ENCODE results near the gene TAC4. TPM values are rescaled to one million over a fixed set of nuclear protein-coding genes. Genes with fewer than 3 reads are reported as not detected.
"Not testable (repeated sequence)": the region's sequence is repeated elsewhere in the genome, so short reads cannot be mapped to it uniquely, and the experiment has no call there.

Gene TAC4
- total and polyA plus RNA-seq, 9 donors: 0.75 to 1.8 (median 1.1) TPM

- peaks cover 40% of the 10 kb centered on the region for H3K36me3 ChIP-seq (ENCODE audit: control insufficient read depth, insufficient read depth, low read length)
- no peaks in the 10 kb centered on the region for H3K27me3 ChIP-seq (ENCODE audit: control insufficient read depth, insufficient read depth, low read length)
- WGBS (ENCODE audit: insufficient coverage): 80% methylated on average over 3 of the region's 7 CpGs
- peaks cover 14% of the 10 kb centered on the region for H3K4me1 ChIP-seq (ENCODE audit: control insufficient read depth, insufficient read depth, low read length)
- no peaks in the 10 kb centered on the region for H3K9me3 ChIP-seq (replicated peaks; ENCODE audit: control insufficient read depth, low read depth, low read length)
- H3K4me3 ChIP-seq (ENCODE audit: low read length): no peak overlapping the region
- DNase-seq: peak; percentile 39
- H3K27ac ChIP-seq (ENCODE audit: low read length): no peak overlapping the region
Observed at GRCh38 chr17:49832840-49833599, 14.8 kb downstream of the TAC4 start.

DNA sequence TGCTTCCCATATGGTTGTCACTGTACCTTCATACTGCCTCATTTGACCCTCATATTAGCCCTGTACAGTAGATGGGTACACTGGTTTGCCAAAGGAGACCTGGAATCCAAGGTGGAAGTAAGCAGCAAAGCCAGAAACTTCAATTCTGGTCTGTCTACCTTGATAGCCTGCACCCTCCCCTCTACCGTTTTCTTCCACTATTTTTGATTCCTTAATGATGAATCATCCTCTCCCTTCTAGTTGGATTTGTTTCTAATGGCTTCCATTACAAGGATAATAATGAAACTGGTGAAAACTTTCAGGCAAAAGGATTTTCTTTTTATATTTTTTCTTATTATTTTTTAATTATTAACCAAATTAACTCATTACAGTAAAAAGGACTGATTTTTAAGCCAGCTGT lies 17.3 kb downstream of the TAC4 start:
- peaks cover 3% of the 10 kb centered on the region for H3K4me1 ChIP-seq (ENCODE audit: control insufficient read depth, insufficient read depth, low read length)
- H3K4me3 ChIP-seq (ENCODE audit: low read length): no peak overlapping the region
- no peak overlapping the region for H3K27ac ChIP-seq (ENCODE audit: low read length)
- no peaks in the 10 kb centered on the region for H3K9me3 ChIP-seq (replicated peaks; ENCODE audit: control insufficient read depth, low read depth, low read length)
- WGBS (ENCODE audit: insufficient coverage): no CpG with 5 or more reads among the region's 1 CpG
- peaks cover 60% of the 10 kb centered on the region for H3K36me3 ChIP-seq (ENCODE audit: control insufficient read depth, insufficient read depth, low read length)
- H3K27me3 ChIP-seq (ENCODE audit: control insufficient read depth, insufficient read depth, low read length): no peaks in the 10 kb centered on the region
- DNase-seq: no peak

DNA sequence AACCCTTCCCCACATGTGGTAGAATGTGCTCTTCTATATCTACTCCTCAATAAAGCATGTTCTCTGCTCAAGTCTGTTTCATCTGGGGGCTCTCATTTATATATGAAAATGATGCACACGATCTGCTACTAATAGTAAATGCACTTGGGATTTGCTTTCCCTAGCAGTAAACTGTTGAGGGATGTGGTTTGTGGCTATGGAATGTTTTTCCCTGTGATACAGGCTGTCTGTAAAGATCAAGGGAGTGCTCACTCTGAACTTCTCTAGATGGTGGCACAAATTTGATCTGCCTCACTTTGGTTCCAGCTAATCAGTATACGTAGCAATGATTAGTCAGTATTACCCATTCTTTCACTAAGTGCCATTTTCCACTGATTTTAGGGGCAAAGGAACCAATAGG lies 18.8 kb downstream of the TAC4 start:
- Histone ChIP-seq H3K4me1 (ENCODE audit: control insufficient read depth, insufficient read depth, low read length) (no peaks in the 10 kb centered on the region), H3K9me3 (replicated peaks; ENCODE audit: control insufficient read depth, low read depth, low read length) (no peaks in the 10 kb centered on the region), H3K4me3 (ENCODE audit: low read length) (no peak overlapping the region), H3K36me3 (ENCODE audit: control insufficient read depth, insufficient read depth, low read length) (peaks cover 57% of the 10 kb centered on the region), H3K27ac (ENCODE audit: low read length) (no peak overlapping the region), H3K27me3 (ENCODE audit: control insufficient read depth, insufficient read depth, low read length) (no peaks in the 10 kb centered on the region)
- DNase-seq: no peak
- no CpG with 5 or more reads among the region's 2 CpGs for WGBS (ENCODE audit: insufficient coverage)

- H3K27me3 ChIP-seq (ENCODE audit: control insufficient read depth, insufficient read depth, low read length); DNase-seq; H3K27ac ChIP-seq (ENCODE audit: low read length); H3K4me1 ChIP-seq (ENCODE audit: control insufficient read depth, insufficient read depth, low read length); H3K9me3 ChIP-seq (replicated peaks; ENCODE audit: control insufficient read depth, low read depth, low read length); H3K4me3 ChIP-seq (ENCODE audit: low read length): not testable (repeated sequence)
- no CpG with 5 or more reads among the region's 2 CpGs for WGBS (ENCODE audit: insufficient coverage)
- peaks cover 58% of the 10 kb centered on the region for H3K36me3 ChIP-seq (ENCODE audit: control insufficient read depth, insufficient read depth, low read length)
Observed at GRCh38 chr17:49828325-49828724, 19.5 kb downstream of the TAC4 start.

DNA sequence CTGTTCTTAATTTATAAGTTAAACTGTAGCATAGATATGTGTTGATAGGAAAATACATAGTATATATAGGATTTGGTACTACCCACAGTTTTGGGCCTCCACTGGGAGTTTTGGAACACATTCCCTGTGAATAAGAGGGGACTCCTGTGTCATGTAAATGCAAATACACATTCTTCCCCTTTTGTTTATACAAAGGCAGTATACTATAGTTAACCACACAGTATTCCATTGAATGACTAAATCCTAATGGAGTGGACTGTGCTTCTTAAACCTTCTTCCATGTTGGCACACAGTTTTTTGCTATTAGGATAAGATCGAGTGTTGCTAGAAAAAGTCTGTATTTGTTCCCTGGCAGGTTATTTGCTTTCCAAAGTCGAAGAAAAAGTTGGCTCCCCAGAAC lies 22.2 kb downstream of the TAC4 start:
- H3K36me3 ChIP-seq (ENCODE audit: control insufficient read depth, insufficient read depth, low read length): peaks cover 74% of the 10 kb centered on the region
- no peaks in the 10 kb centered on the region for H3K27me3 ChIP-seq (ENCODE audit: control insufficient read depth, insufficient read depth, low read length)
- H3K27ac ChIP-seq (ENCODE audit: low read length): no peak overlapping the region
- H3K9me3 ChIP-seq (replicated peaks; ENCODE audit: control insufficient read depth, low read depth, low read length): no peaks in the 10 kb centered on the region
- H3K4me1 ChIP-seq (ENCODE audit: control insufficient read depth, insufficient read depth, low read length): peaks cover 3% of the 10 kb centered on the region
- no peak for DNase-seq
- 80% methylated on average over 2 of the region's 2 CpGs for WGBS (ENCODE audit: insufficient coverage)
- no peak overlapping the region for H3K4me3 ChIP-seq (ENCODE audit: low read length)

GRCh38 chr17:49823614-49824013 lies 24.3 kb downstream of the TAC4 start:
- peaks cover 73% of the 10 kb centered on the region for H3K36me3 ChIP-seq (ENCODE audit: control insufficient read depth, insufficient read depth, low read length)
- H3K4me3 ChIP-seq (ENCODE audit: low read length): no peak overlapping the region
- DNase-seq: no peak
- peaks cover 3% of the 10 kb centered on the region for H3K4me1 ChIP-seq (ENCODE audit: control insufficient read depth, insufficient read depth, low read length)
- no peaks in the 10 kb centered on the region for H3K9me3 ChIP-seq (replicated peaks; ENCODE audit: control insufficient read depth, low read depth, low read length)
- WGBS (ENCODE audit: insufficient coverage): 100% methylated on average over 2 of the region's 2 CpGs
- H3K27ac ChIP-seq (ENCODE audit: low read length): no peak overlapping the region
- no peaks in the 10 kb centered on the region for H3K27me3 ChIP-seq (ENCODE audit: control insufficient read depth, insufficient read depth, low read length)

GRCh38 chr17:49822829-49823228 lies 25.0 kb downstream of the TAC4 start:
- Histone ChIP-seq H3K36me3 (ENCODE audit: control insufficient read depth, insufficient read depth, low read length) (peaks cover 77% of the 10 kb centered on the region), H3K4me1 (ENCODE audit: control insufficient read depth, insufficient read depth, low read length) (peaks cover 3% of the 10 kb centered on the region), H3K27ac (ENCODE audit: low read length) (no peak overlapping the region), H3K9me3 (replicated peaks; ENCODE audit: control insufficient read depth, low read depth, low read length) (no peaks in the 10 kb centered on the region), H3K4me3 (ENCODE audit: low read length) (no peak overlapping the region), H3K27me3 (ENCODE audit: control insufficient read depth, insufficient read depth, low read length) (no peaks in the 10 kb centered on the region)
- DNase-seq: peak; percentile 78
- no CpG with 5 or more reads among the region's 2 CpGs for WGBS (ENCODE audit: insufficient coverage)

DNA sequence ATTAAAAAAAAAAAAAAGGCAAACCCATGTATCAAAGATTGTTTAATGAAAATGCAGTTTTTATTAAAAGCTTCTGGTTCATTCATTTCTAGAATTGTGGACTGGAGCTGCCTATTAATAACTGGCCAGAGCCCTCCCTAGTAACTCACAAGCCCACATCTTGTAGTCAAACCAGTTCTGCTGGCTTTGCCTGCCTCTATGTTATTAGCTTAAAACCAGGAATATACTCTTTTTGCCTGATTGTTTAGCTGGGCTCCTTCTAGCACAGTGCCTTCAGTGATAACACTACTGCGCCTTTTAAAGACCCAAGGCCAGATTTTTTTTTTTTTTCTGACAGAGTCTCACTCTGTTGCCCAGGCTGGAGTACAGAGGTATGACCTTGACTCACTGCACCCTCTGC lies 26.0 kb downstream of the TAC4 start:
- no peak overlapping the region for H3K4me3 ChIP-seq (ENCODE audit: low read length)
- no peak for DNase-seq
- 100% methylated on average over 1 of the region's 1 CpG for WGBS (ENCODE audit: insufficient coverage)
- H3K36me3 ChIP-seq (ENCODE audit: control insufficient read depth, insufficient read depth, low read length): peaks cover 77% of the 10 kb centered on the region
- peaks cover 3% of the 10 kb centered on the region for H3K4me1 ChIP-seq (ENCODE audit: control insufficient read depth, insufficient read depth, low read length)
- H3K9me3 ChIP-seq (replicated peaks; ENCODE audit: control insufficient read depth, low read depth, low read length): no peaks in the 10 kb centered on the region
- no peaks in the 10 kb centered on the region for H3K27me3 ChIP-seq (ENCODE audit: control insufficient read depth, insufficient read depth, low read length)
- H3K27ac ChIP-seq (ENCODE audit: low read length): no peak overlapping the region

DNA sequence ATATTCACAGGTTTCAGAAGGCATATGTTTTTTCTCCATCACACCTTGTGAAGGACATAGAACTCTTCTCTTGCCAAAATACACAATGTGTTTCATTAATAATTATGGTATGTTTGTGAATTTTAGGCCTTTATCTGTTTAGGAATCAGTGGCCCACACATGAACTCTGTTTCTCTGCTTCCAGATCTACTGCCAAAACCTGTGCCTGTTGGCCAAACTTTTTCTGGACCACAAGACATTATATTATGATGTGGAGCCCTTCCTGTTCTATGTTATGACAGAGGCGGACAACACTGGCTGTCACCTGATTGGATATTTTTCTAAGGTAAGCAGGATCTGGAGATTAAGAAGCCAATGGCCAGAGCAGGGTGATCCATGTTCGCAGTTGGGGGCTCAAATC lies 26.4 kb downstream of the TAC4 start:
- DNase-seq: no peak
- Histone ChIP-seq H3K4me1 (ENCODE audit: control insufficient read depth, insufficient read depth, low read length) (peaks cover 3% of the 10 kb centered on the region), H3K27ac (ENCODE audit: low read length) (no peak overlapping the region), H3K4me3 (ENCODE audit: low read length) (no peak overlapping the region), H3K27me3 (ENCODE audit: control insufficient read depth, insufficient read depth, low read length) (no peaks in the 10 kb centered on the region), H3K9me3 (replicated peaks; ENCODE audit: control insufficient read depth, low read depth, low read length) (no peaks in the 10 kb centered on the region), H3K36me3 (ENCODE audit: control insufficient read depth, insufficient read depth, low read length) (peaks cover 77% of the 10 kb centered on the region)
- no CpG with 5 or more reads among the region's 2 CpGs for WGBS (ENCODE audit: insufficient coverage)

GRCh38 chr17:49820773-49821172 lies 27.1 kb downstream of the TAC4 start:
- no peak overlapping the region for H3K4me3 ChIP-seq (ENCODE audit: low read length)
- no peak overlapping the region for H3K27ac ChIP-seq (ENCODE audit: low read length)
- H3K4me1 ChIP-seq (ENCODE audit: control insufficient read depth, insufficient read depth, low read length): peaks cover 3% of the 10 kb centered on the region
- WGBS (ENCODE audit: insufficient coverage): 83% methylated on average over 1 of the region's 1 CpG
- no peak for DNase-seq
- peaks cover 77% of the 10 kb centered on the region for H3K36me3 ChIP-seq (ENCODE audit: control insufficient read depth, insufficient read depth, low read length)
- H3K9me3 ChIP-seq (replicated peaks; ENCODE audit: control insufficient read depth, low read depth, low read length): no peaks in the 10 kb centered on the region
- H3K27me3 ChIP-seq (ENCODE audit: control insufficient read depth, insufficient read depth, low read length): no peaks in the 10 kb centered on the region

DNA sequence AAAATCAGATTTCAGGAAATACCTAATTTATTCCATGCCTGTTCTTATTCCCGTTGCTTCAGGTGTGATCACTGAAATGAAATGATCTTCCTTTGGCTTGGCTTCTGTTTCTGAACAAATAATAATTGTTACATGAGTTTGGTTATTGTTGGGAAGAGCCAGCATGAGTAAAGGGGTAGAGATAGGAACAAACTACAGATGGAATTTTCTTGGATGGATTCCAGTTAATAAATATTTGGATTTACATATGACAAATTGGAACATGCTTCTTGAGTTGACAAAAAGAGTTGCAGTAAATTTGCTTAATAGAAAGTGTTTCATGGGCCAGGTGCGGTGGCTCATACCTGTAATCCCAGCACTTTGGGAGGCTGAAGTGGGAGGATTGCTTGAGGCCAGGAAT lies 28.2 kb downstream of the TAC4 start:
- H3K27me3 ChIP-seq (ENCODE audit: control insufficient read depth, insufficient read depth, low read length): no peaks in the 10 kb centered on the region
- WGBS (ENCODE audit: insufficient coverage): 100% methylated on average over 1 of the region's 2 CpGs
- H3K4me3 ChIP-seq (ENCODE audit: low read length): no peak overlapping the region
- no peak for DNase-seq
- no peak overlapping the region for H3K27ac ChIP-seq (ENCODE audit: low read length)
- peaks cover 82% of the 10 kb centered on the region for H3K36me3 ChIP-seq (ENCODE audit: control insufficient read depth, insufficient read depth, low read length)
- H3K4me1 ChIP-seq (ENCODE audit: control insufficient read depth, insufficient read depth, low read length): peaks cover 3% of the 10 kb centered on the region
- no peaks in the 10 kb centered on the region for H3K9me3 ChIP-seq (replicated peaks; ENCODE audit: control insufficient read depth, low read depth, low read length)

All from muscle of leg (tissue), 11 donors.